Right renal pelvis (tissue), 4 donors: ENCODE data around the gene NCAM2. TPM values are rescaled to one million over a fixed set of nuclear protein-coding genes. Genes with fewer than 3 reads are reported as not detected.
"Not testable (repeated sequence)": the region's sequence is repeated elsewhere in the genome, so short reads cannot be mapped to it uniquely, and the experiment has no call there.

Source experiments
- DNase-seq, 4 donors: peaks; one replicate each; pipeline ENCODE4 v3.0.0-alpha.2; 2013; ENCODE audit warnings: low read depth in 4 of 4, low spot score in 3 of 4, missing footprints in 1 of 4
- polyA plus RNA-seq, 4 donors: library from polyadenylated mRNA; unstranded; fragments of 120-200 nt; gene quantifications; one replicate each; pipeline ENCODE4 v1.2.1, GENCODE V29; 2013; ENCODE audit not compliant: insufficient read length in 4 of 4

The NCAM2 gene
- polyA plus RNA-seq, 4 donors, result 8.0 to 18.5 (median 11.1) TPM

DNA sequence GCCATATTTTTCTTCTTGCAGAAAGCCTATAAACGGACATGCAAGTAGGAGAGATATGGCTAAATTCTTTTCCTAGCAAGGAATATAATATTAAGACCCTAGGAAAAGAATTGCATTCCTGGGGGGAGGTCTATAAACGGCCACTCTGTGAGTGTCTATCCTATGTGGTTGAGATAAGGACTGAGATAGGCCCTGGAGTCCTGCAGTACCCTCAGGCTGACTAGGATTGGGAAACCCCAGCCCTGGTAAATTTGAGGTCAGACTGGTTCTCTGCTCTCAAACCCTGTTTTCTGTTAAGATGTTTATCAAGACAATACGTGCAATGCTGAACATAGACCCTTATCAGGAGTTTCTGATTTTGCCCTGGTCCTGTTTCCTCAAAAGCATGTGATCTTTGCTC lies 404.0 kb downstream of the NCAM2 start:
- not testable (repeated sequence) for DNase-seq

DNA sequence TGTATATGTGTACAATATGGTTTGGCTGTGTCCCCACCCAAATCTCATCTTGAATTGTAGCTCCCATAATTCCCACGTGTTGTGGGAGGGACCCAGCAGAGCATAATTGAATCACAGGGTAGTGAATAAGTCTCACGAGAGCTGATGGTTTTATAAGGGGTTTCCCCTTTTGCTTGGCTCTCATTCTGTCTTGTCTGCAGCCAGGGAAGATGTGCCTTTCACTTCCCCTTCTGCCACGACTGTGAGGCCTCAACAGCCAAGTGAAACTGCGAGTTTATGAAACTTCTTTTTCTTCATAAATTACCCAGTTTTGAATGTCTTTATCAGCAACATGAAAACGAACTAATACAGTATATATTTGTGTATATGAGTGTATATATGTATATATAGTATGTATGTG lies 406.1 kb downstream of the NCAM2 start:
- DNase-seq, result not testable (repeated sequence)

DNA sequence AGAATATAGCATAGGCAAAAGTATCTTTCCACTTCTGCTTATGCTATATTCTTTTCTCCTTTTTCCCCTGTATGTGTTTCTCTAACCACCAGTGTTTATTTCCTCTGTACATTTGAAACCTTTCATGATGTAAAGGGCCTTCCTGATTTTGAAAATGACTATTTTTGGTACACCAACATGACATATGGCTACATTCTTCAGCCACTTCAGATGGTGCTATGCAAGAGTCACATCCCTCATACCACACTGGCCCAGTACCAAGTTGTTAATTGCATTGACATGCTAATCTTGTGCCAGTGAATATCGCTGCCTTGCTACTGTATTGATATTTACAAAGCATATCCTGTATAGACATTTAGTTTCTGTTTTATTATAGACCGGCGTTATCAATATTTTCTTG lies 408.7 kb downstream of the NCAM2 start:
- DNase-seq, result no peak

DNA sequence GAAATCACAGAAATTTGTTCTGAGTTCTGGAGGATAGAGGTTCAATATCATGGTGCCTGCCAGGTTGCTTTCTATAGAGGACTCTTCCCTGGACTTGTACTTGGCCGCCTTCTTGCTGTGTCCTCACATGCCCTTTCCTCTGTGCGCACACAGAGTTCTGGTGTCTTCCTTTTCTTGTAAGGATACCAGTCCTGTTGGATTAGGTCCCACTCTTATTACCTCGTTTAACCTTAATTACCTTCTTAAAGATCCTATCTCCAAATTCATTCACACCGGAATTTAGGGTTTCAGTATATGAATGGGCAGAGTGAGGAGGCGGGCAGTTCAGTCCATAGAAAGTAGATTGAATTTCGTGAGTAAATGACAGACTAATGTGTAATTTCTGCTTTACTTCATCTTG lies 413.9 kb downstream of the NCAM2 start:
- DNase-seq, result no peak

DNA sequence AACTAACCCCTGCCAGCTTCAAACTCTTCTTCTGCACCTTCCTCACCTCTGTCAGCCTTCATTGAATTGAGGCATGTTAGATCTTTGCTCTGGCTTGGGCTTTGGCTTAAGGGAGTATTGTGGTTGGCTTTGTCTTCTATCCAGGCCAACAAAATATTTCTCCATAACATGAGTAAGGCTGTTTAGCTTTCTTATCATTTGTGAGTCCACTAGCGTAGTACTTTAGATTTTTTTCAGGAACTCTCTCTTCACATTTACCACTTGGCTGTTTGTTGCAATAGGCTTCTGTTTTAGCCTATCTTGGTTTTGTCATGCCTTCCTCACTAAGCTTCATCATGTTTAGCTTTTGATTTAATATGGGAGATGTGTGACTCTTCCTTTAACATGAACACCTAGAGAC lies 417.5 kb downstream of the NCAM2 start:
- DNase-seq, result no peak

DNA sequence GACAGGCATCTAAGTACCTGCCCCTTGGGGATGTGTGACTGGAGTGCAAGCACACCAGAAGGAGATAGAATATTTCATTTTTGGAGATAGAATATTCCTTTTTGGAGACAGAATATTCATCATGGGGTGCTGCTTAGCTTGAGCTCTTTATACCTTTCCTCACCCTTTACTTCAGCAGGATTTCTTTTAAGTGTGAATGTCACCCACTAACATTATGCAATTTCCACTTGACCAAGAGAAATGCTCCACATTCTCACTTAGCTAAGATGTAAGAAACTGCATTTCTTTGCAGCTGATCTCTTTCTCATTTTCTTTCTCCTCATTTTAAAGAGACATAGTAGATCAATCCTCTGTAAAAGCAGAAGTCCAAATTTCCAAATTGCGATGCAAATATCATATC lies 436.7 kb downstream of the NCAM2 start:
- no peak for DNase-seq

DNA sequence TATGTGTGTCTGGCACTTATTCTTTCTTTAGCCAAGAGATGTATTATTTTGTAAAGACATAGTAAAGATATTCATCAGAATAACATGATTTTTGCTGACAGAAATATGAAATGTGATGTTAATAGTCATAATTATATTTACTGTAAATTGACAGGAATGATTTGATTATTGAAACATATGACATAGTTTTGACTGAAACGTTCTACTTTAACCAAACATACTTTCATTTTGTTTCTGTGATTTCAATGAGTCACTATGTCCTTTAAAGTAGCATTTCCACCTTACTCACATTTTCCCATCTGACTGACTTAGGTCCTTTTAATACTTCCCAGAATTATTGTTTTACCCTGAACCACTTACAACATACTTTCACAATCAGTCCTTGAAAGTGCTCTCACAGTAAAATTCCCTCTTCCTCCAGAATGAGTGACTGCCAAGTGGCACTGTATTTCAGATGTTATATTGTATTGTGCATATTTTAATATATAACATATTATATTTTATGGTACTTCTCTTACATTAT lies 437.9 kb downstream of the NCAM2 start:
- no peak for DNase-seq

DNA sequence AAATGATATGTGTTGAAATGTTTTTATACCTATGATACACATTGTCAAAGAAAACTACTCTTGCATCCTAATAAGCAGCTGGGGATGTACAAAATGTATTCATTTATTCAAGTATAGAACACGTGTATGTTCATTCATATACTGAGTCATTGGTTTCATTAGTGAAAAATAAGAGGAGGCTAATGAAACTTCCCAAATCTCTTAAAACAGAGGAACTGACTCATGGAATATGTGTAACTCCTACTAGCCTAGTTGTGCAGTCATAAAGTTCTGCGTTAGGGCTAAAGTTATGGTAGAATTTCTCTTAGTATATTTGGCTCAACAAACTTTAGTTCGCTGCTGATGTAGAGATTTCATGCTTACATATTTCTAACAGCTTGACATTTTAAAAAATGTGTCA lies 441.6 kb downstream of the NCAM2 start:
- DNase-seq, result no peak

DNA sequence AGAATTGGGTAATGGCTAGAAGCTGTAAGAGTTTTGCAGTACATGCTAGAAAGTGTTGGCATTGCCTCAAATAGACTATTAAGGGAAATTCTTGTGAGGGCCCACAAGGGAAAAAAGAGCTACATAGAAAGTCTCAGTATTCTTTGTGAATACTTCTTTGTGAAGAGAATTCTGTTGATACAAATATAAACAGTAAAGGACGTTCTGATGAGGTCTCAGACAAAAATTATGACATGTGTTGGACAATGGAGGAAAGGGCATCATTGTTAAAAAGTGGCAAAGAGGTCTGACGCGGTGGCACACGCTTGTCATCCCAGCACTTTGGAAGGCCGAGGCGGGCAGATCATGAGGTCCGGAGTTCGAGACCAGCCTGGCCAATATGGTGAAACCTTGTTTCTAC lies 458.9 kb downstream of the NCAM2 start:
- no peak for DNase-seq

DNA sequence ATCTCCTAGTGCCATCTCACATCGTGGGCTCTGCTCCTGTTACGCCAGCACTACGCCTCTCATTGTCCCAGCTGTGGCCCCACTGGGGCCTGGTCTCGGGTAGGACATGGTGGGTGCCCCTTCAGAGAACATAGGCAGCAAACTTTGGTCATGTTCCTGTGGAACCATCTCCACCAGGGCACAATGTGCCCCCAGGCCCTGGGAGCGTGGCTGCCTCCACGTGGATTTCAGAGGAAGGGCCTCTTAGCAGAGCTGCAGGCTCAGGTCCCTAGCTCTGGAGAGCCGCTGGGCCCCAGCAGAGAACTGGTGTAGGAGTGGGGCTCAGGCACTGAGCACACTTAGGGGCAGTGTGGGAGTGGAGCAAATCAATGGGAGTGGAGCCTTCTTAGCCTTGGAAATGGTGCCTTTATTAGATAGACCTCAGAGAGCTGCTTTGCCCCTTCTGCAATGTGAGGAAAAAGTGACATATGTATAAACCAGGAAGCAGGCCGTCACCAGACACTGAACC lies 460.0 kb downstream of the NCAM2 start:
- no peak for DNase-seq

DNA sequence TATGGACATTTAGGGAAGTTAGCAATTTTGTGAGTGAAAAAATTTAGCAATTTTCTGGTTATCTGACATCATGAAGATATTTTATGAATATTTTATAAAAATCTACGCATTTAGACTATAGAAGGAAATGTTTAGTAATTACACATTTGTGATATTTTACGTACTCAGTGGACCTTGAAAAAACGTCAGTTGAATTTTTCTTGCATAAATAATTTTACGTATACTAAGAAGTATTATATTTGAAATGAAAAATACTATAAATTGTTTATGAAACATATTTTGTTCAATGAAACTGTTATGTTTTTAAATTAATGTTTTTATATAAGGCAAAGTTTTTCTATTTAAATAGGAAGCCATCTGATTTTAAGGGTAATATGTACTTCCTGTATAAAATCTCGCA lies 462.8 kb downstream of the NCAM2 start:
- DNase-seq, result no peak

DNA sequence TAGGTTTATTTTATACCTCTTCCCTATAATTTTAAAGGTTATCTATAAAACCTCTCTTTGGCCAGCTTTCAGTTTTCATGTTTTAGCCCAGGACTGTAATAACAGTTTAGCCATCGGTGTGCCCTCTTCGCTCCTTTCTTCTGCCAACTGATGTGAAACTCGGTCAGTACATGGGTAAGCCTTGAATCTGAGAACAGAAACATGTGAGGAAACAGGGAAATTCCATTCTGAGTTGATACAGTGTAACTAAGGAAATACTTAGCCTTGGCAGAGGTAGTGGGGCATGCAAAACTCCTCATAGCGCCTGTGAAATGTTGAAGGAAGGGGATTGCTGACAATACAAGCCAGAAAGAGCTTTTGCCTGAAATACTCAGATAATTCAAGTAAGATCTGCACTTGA lies 465.2 kb downstream of the NCAM2 start:
- no peak for DNase-seq

DNA sequence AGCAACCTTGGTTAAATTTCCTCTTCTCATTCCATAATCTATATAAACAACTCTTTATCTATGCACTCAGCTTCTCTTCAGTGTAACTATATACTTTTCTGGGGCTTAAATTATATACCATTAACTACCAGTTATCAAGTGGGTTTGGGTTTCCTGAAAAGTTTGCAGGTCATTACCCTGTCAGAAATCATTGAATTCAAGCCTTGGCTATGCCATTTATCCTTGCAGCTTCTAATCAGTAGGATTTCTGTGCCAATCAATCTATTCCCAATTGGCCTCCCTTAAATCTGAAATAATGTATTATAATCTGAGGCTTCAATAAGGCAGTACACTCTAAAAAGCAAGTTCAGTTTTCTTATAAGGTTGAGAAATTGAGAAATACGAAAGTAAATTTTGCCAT lies 466.5 kb downstream of the NCAM2 start:
- no peak for DNase-seq

DNA sequence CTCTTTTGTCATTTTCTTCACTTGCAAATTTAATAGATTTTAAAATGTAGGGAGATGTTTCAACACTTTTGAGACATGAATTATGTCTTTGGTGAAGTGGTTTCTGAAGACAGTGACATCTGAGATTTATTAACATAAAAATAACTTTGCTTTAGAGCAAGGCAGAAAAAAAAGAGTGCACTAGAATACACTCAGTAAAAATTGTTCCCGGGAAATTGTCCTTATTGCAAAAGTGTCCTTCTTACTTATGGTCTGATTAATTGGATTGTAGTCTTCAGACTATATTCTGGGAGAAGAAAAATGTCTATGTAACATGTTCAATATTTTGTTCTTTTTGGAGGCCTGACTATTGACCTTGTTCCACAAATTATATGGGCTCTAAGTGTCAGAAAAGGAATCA lies 468.5 kb downstream of the NCAM2 start:
- no peak for DNase-seq

DNA sequence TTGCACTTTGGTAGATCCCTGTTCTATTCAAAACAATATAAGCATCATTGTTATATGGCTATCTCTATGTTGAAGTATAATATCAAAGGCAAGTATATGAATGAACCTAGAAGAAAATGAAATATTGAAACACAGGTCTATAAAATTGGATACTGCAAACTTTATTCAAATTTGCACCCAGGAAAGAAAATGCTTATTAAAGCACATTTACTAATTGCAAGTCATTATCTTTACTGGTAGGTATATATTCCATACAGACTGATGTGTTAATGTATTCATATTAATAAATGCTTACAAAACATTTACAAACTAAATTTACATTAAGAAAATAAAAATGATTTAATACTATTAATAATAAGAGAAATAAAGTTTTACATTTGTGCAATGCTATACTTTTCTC lies 469.8 kb downstream of the NCAM2 start:
- DNase-seq, result no peak

DNA sequence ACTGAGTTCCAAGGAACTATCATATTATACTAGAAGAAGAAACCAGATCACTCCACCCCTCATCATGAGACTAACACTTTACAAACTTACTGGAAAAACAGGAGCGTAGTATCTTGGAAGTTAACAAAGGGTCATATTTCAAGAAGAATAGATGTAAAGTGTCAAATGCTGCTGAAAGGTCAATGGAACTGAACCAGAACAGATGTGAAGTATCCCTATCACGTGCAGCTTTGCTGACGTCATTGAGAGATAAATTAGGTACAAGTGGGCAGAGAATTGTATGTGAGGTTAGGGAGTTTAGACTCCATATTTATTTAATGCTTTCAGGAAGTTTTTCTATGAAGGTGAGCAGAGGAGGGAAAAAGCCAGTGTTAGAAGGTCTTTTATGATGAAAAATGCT lies 483.0 kb downstream of the NCAM2 start:
- no peak for DNase-seq

DNA sequence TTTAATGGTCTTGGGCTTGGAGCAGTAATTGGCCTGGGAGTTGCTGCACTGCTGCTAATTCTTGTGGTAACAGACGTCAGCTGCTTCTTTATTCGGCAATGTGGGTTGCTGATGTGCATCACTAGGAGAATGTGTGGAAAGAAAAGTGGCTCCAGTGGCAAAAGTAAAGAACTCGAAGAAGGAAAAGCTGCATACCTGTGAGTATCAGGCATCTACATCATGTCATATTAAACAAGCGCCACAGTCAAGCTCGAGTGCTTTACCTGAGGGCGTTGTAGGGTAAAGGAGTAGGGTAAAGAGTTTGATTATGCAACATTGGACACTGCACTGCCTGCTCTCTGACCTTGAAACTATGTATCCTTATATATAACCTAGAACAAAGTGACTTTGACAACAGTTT lies 510.6 kb downstream of the NCAM2 start:
- no peak for DNase-seq

DNA sequence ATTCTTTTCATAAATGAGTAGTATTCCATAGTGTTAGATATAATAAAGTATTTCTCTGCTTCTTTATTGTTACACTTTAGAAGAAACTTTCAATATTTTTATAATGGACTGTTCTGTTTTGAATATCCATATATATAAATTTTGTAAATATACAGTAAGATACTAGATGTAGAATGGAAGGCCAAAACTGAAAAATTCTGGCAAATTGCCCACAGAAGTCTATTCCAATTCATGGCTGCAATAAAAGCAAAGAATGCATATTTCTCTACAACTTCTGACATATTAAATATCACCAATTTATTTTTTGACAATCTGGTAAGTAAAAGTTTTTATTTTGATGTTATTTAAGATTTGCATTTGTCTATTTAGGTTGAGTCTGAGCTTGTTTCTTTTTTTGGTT lies 532.5 kb downstream of the NCAM2 start:
- no peak for DNase-seq

DNA sequence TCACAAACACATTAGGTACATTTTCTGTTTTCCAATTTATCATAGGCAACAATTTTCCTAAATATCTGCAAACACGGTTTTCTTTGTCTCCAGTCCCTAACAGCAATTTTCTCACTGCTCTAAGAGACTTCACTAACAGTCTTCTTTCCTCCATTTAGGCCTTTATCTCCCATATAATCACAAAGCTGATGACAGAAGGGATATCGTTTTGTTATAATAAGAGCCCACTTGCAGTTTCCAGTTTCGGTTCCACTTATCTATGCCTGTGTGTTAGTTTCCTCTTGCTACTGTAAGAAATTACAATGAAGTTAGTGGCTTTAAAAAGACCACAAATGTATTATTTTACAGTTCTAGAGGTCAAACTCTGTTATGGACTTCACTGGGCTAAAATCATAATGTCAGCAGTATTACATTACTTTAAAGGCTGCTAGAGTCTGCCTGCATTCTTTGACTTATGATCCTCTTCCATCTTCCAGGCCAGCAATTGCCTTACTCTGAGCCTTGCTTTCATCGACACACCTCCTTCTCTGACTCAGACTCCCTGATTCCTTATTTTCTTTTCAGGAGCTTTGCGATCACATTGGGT lies 549.3 kb downstream of the NCAM2 start:
- no peak for DNase-seq

DNA sequence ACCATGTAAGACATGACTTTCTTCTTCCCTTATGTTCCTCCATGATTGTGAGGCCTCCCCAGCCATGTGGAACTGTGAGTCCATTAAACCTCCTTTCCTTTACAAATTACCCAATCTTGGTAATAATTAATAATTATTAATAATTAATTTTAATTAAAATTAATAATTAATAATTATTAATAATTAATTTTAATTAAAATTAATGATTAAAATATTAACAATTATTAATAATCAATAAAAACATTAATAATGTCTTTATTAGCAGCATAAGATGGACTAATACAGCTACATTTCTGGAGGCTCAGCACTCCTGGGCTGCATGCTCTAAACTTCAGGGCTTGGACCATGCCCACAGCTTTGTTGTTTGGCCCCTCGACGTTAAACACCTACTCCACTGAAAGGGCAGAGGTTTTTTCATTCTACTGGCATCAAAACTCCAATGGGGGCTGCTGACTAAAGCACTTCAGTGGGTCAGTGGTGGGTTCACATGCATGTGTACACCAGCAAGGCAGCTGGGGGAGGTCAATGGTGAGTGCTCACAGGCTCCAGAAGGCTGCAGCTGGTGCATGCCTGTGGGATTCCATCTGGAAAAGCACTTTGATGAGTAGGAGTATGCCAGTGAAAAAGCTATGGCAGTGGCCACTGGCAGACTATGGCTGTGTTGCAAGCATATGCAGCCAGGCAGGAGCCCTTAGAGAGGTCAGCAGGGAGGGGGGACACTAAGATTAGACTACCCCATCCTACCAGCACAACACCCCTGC lies 561.3 kb downstream of the NCAM2 start:
- no peak for DNase-seq
